ENCODE measurements around the gene MIA.
"Not testable (repeated sequence)": the region's sequence is repeated elsewhere in the genome, so short reads cannot be mapped to it uniquely, and the experiment has no call there.

MIA gene

DNA sequence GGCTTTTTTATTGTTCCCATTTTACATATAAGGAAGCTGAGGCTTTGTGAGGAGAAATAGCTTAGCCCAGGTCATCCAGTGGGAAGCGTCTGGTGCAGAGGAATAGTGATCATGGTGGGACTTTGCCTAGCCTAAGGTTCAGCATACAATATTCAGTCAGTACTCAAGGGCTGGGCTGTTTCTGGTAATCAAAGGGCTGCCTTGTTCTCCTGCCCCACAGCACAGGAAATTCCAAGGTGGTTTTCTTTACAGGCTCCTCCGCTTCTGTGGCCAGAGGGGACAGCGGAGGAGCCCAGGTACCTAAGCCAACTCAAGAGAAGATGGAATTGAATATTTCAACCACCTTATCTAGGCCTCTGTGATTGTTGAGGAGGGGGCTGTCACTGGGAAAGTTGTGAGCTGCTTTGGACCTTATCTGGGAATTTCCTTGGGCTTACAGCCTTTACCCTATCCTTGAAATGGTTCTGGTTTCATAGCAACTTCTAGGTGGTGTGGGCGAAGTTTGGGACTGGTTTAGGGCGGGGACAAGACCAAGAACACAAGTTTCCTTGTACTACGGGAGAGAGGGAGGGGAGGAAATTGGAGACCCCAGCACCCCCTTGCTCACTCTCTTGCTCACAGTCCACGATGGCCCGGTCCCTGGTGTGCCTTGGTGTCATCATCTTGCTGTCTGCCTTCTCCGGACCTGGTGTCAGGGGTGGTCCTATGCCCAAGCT lies at the start of gene MIA:
TSS of gene MIA (plus strand) at position 606 of the 716 bp plus-strand sequence. CDS start at position 628, 22 bp downstream.
- TF ChIP-seq, protein P1, sequence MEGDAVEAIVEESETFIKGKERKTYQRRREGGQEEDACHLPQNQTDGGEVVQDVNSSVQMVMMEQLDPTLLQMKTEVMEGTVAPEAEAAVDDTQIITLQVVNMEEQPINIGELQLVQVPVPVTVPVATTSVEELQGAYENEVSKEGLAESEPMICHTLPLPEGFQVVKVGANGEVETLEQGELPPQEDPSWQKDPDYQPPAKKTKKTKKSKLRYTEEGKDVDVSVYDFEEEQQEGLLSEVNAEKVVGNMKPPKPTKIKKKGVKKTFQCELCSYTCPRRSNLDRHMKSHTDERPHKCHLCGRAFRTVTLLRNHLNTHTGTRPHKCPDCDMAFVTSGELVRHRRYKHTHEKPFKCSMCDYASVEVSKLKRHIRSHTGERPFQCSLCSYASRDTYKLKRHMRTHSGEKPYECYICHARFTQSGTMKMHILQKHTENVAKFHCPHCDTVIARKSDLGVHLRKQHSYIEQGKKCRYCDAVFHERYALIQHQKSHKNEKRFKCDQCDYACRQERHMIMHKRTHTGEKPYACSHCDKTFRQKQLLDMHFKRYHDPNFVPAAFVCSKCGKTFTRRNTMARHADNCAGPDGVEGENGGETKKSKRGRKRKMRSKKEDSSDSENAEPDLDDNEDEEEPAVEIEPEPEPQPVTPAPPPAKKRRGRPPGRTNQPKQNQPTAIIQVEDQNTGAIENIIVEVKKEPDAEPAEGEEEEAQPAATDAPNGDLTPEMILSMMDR (IDR thresholded peaks at IDR 0.05; ENCODE audit: poor library complexity, severe bottlenecking), result no peak
- no peak within 1 kb of the TSS for H3K4me3 ChIP-seq (ENCODE audit: severe bottlenecking)
- no peaks in the 10 kb centered on the region for H3K27me3 ChIP-seq (ENCODE audit: insufficient read depth, poor library complexity, severe bottlenecking)
- no peaks in the 10 kb centered on the region for H3K9me3 ChIP-seq (ENCODE audit: severe bottlenecking)
- DNase-seq (ENCODE audit: low spot score), result no peak
- ATAC-seq (ENCODE audit: low read depth), result no peak
- no peak within 1 kb of the TSS for H3K27ac ChIP-seq (ENCODE audit: poor library complexity, severe bottlenecking)
- no peaks in the 10 kb centered on the region for H3K36me3 ChIP-seq (ENCODE audit: low read depth)
- no peaks in the 10 kb centered on the region for H3K4me1 ChIP-seq (ENCODE audit: insufficient read depth, poor library complexity, severe bottlenecking)

GRCh38 chr19:40726279-40726678 lies 49.0 kb upstream of the MIA start:
- no peak overlapping the region for H3K27ac ChIP-seq (ENCODE audit: poor library complexity, severe bottlenecking)
- ATAC-seq (ENCODE audit: low read depth) (no peak), DNase-seq (ENCODE audit: low spot score) (no peak)
- H3K4me3 ChIP-seq (ENCODE audit: severe bottlenecking), result no peak overlapping the region
- no peaks in the 10 kb centered on the region for H3K27me3 ChIP-seq (ENCODE audit: insufficient read depth, poor library complexity, severe bottlenecking)
- H3K4me1 ChIP-seq (ENCODE audit: insufficient read depth, poor library complexity, severe bottlenecking), result peaks cover 14% of the 10 kb centered on the region
- no peaks in the 10 kb centered on the region for H3K9me3 ChIP-seq (ENCODE audit: severe bottlenecking)
- TF ChIP-seq, protein P1 (IDR thresholded peaks at IDR 0.05; ENCODE audit: poor library complexity, severe bottlenecking), result no peak
- H3K36me3 ChIP-seq (ENCODE audit: low read depth), result peaks cover 100% of the 10 kb centered on the region

- peaks cover 95% of the 10 kb centered on the region for H3K36me3 ChIP-seq (ENCODE audit: low read depth)
- not testable (repeated sequence) for H3K27ac ChIP-seq (ENCODE audit: poor library complexity, severe bottlenecking); H3K9me3 ChIP-seq (ENCODE audit: severe bottlenecking); DNase-seq (ENCODE audit: low spot score); H3K4me1 ChIP-seq (ENCODE audit: insufficient read depth, poor library complexity, severe bottlenecking); H3K27me3 ChIP-seq (ENCODE audit: insufficient read depth, poor library complexity, severe bottlenecking); ATAC-seq (ENCODE audit: low read depth); H3K4me3 ChIP-seq (ENCODE audit: severe bottlenecking)
Observed at GRCh38 chr19:40730065-40730464, 45.3 kb upstream of the MIA start.

DNA sequence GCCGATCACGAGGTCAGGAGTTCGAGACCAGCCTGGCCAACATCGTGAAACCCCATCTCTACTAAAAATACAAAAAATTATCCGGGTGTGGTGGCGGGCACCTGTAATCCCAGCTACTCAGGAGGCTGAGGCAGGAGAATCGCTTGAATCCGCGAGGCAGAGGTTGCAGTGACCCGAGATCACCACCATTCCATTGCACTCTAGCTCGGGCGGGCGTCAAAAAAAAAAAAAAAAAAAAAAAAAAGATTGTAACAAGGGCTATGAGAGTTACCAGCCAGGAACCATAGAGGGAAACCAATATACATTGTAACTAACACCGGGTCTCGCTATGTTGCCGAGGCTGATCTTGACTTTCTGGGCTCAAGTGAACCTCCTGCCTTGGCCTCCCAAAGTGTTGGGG lies 43.0 kb upstream of the MIA start:
- peaks cover 92% of the 10 kb centered on the region for H3K36me3 ChIP-seq (ENCODE audit: low read depth)

DNA sequence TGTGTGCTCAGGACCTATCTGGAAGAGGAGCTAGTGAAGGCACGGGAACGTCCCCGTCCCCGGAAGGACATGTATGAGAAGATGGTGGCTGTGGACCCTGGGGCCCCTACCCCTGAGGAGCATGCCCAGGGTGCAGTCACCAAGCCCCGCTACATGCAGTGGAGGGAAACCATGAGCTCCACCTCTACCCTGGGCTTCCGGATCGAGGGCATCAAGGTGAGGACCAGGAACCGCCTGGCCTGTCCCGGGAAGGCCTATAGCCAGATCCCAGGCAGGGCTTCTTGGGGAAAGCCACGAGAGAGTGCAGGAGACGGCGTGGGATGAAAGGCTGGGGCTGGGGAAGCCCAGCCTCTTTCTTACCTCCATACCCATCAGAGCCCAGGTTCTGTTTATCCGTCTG lies 42.2 kb upstream of the MIA start:
- Histone ChIP-seq H3K4me3 (ENCODE audit: severe bottlenecking) (no peak overlapping the region), H3K27ac (ENCODE audit: poor library complexity, severe bottlenecking) (no peak overlapping the region)
- no peak for ATAC-seq (ENCODE audit: low read depth)

More for the DNA sequence above, 43.0 kb upstream of the MIA start:
- H3K4me3 ChIP-seq (ENCODE audit: severe bottlenecking); ATAC-seq (ENCODE audit: low read depth); H3K4me1 ChIP-seq (ENCODE audit: insufficient read depth, poor library complexity, severe bottlenecking); H3K27ac ChIP-seq (ENCODE audit: poor library complexity, severe bottlenecking); H3K9me3 ChIP-seq (ENCODE audit: severe bottlenecking); H3K27me3 ChIP-seq (ENCODE audit: insufficient read depth, poor library complexity, severe bottlenecking); DNase-seq (ENCODE audit: low spot score): not testable (repeated sequence)

More for the DNA sequence above, 42.2 kb upstream of the MIA start:
- no peaks in the 10 kb centered on the region for H3K4me1 ChIP-seq (ENCODE audit: insufficient read depth, poor library complexity, severe bottlenecking)
- no peak for DNase-seq (ENCODE audit: low spot score)
- H3K36me3 ChIP-seq (ENCODE audit: low read depth), result peaks cover 87% of the 10 kb centered on the region
- no peaks in the 10 kb centered on the region for H3K9me3 ChIP-seq (ENCODE audit: severe bottlenecking)
- TF ChIP-seq, protein P1 (IDR thresholded peaks at IDR 0.05; ENCODE audit: poor library complexity, severe bottlenecking), result no peak
- H3K27me3 ChIP-seq (ENCODE audit: insufficient read depth, poor library complexity, severe bottlenecking), result no peaks in the 10 kb centered on the region

Measured in RWPE2 (cell line).